ENCODE results near the gene WDR72.

- no peak for TF ChIP-seq CTCF (conservative IDR thresholded peaks at IDR 0.05; ENCODE audit: low read depth, low read length)
- no peak for TF ChIP-seq CHD1 (IDR thresholded peaks at IDR 0.05; ENCODE audit: low read depth, low read length)
- TF ChIP-seq NFE2L2 (IDR thresholded peaks at IDR 0.05; ENCODE audit: low read depth, low read length): no peak
- TF ChIP-seq POLR2A (IDR thresholded peaks at IDR 0.05; ENCODE audit: low read depth, low read length): no peak
- TF ChIP-seq FOS (IDR thresholded peaks at IDR 0.05; ENCODE audit: low read depth, low read length): no peak
- TF ChIP-seq MAZ (IDR thresholded peaks at IDR 0.05; ENCODE audit: borderline replicate concordance, low read depth, low read length): no peak
- no peak for TF ChIP-seq RAD21 (IDR thresholded peaks at IDR 0.05; ENCODE audit: low read length)
- no peak for TF ChIP-seq CEBPB (IDR thresholded peaks at IDR 0.05; ENCODE audit: low read depth, low read length)
- no peak for TF ChIP-seq ELK1 (IDR thresholded peaks at IDR 0.05; ENCODE audit: borderline replicate concordance, low read depth, low read length)
- TF ChIP-seq MAFK (IDR thresholded peaks at IDR 0.05; ENCODE audit: low read depth, low read length): no peak
- no peak for TF ChIP-seq USF2 (IDR thresholded peaks at IDR 0.05; ENCODE audit: low read depth, low read length)
- no peak for TF ChIP-seq MXI1 (IDR thresholded peaks at IDR 0.05; ENCODE audit: borderline replicate concordance, low read depth, low read length)
- TF ChIP-seq RFX5 (IDR thresholded peaks at IDR 0.05; ENCODE audit: low read depth, low read length): no peak
These were observed 193.7 kb downstream of the WDR72 start for GRCh38 chr15:53565721-53566120.

All from IMR-90 (cell line).